ENCODE data around the gene LRCH1. TPM values are rescaled to one million over a fixed set of nuclear protein-coding genes. Genes with fewer than 3 reads are reported as not detected.

LRCH1 gene
- total and polyA plus RNA-seq, 8 donors = 16.1 to 30.5 (median 26.8) TPM

DNA sequence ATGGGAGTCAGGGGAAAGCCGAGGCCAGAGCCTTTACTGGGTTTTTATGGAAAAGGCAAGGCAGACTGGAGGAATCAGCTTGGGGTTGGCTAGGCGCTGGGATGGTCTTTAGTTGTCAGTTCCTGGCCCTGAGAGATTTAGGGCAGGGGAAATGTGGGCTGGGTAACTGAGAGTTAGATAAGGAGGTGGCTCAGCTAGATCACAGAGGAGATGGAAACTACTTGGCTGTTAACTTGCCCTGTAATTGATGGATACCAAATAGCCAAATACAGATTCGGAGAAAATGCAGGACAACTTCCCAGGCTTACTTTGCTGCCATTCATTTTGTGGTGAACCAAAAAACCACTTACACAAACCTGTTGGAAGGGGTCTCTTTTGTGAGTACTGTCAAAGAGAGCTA, 54.0 kb downstream of the LRCH1 start:
- TF ChIP-seq, protein P1, sequence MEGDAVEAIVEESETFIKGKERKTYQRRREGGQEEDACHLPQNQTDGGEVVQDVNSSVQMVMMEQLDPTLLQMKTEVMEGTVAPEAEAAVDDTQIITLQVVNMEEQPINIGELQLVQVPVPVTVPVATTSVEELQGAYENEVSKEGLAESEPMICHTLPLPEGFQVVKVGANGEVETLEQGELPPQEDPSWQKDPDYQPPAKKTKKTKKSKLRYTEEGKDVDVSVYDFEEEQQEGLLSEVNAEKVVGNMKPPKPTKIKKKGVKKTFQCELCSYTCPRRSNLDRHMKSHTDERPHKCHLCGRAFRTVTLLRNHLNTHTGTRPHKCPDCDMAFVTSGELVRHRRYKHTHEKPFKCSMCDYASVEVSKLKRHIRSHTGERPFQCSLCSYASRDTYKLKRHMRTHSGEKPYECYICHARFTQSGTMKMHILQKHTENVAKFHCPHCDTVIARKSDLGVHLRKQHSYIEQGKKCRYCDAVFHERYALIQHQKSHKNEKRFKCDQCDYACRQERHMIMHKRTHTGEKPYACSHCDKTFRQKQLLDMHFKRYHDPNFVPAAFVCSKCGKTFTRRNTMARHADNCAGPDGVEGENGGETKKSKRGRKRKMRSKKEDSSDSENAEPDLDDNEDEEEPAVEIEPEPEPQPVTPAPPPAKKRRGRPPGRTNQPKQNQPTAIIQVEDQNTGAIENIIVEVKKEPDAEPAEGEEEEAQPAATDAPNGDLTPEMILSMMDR (IDR thresholded peaks at IDR 0.05) = no peak
- peaks cover 23 to 65% of the 10 kb centered on the region in 2 donors for H3K4me1 ChIP-seq
- H3K4me3 ChIP-seq = no peak overlapping the region
- no peaks in the 10 kb centered on the region for H3K27me3 ChIP-seq
- H3K36me3 ChIP-seq = no peaks in the 10 kb centered on the region
- ATAC-seq = no peak
- intact Hi-C loops (cut with DNase I) = no loop called here
- no peak for DNase-seq
- H3K9me3 ChIP-seq = no peaks in the 10 kb centered on the region
- H3K27ac ChIP-seq = peak overlapping the region in 1 of 2 donors; percentile 37

DNA sequence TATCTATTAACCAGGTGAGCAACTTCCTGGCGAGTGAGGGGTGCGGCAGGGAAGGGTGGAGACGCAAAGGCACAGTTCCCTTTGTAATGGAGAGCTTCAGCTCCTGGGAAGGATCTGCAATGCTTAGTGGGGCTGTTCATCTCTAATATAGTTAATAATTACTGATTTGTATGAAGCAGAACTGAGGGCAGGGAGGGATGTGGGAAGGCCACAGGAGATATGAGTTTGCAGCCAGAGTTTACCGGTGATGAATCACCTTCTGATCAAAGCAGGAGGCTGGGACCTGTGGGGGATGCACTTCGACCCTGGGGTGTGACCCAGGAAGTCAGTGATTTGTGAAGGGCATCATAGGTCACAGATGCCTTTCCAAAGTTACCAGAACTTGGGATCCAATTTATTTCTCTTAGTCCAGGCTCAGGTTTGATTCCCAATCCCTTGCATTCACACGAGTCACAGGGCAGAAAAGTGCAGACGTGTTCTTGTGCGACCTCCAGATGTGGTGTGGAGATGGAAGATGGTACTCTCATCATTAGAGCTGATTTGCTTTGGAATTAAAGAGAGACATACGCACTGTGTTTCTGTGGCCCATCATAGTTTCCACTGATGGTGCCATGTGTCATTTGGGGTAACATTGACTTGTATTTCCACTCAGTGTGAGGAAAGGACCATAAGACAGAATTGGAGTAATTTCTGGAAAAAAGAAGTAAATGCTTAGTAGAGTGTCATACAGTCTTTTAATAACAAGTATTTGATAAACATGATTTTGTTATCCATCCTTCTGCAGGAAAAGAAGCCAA, 55.0 kb downstream of the LRCH1 start:
- H3K9me3 ChIP-seq = no peaks in the 10 kb centered on the region
- H3K27ac ChIP-seq = no peak overlapping the region
- H3K27me3 ChIP-seq = no peaks in the 10 kb centered on the region
- peaks cover 23 to 61% of the 10 kb centered on the region in 2 donors for H3K4me1 ChIP-seq
- DNase-seq = no peak
- no peaks in the 10 kb centered on the region for H3K36me3 ChIP-seq
- no peak for ATAC-seq
- TF ChIP-seq, protein P1 (IDR thresholded peaks at IDR 0.05) = no peak
- intact Hi-C loops (cut with DNase I) = no loop called here
- H3K4me3 ChIP-seq = no peak overlapping the region

DNA sequence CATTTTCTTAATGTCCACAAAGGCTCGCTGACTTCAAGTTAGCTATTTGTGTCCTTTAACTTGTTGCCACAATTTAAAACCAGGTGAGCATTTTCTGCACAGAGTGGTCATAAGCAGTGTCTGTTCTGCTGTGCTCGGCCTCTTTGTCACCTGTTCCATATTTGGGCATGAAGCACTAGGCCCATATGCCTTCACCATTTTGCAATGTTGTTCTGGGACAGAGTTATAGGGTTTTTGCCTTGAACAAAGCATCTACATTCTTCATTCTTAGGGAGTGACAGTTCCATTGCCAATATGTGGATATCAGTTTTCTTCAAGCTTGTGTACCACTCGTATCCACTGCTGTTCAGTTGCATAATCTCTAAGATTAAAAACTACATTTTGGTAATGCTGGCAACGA, 56.1 kb downstream of the LRCH1 start:
- H3K4me3 ChIP-seq = no peak overlapping the region
- TF ChIP-seq, protein P1 (IDR thresholded peaks at IDR 0.05) = no peak
- H3K27ac ChIP-seq = no peak overlapping the region
- H3K9me3 ChIP-seq = no peaks in the 10 kb centered on the region
- H3K27me3 ChIP-seq = no peaks in the 10 kb centered on the region
- no peak for DNase-seq
- no peak for ATAC-seq
- H3K4me1 ChIP-seq = peaks cover 23 to 61% of the 10 kb centered on the region in 2 donors
- intact Hi-C loops (cut with DNase I) = no loop called here
- no peaks in the 10 kb centered on the region for H3K36me3 ChIP-seq

DNA sequence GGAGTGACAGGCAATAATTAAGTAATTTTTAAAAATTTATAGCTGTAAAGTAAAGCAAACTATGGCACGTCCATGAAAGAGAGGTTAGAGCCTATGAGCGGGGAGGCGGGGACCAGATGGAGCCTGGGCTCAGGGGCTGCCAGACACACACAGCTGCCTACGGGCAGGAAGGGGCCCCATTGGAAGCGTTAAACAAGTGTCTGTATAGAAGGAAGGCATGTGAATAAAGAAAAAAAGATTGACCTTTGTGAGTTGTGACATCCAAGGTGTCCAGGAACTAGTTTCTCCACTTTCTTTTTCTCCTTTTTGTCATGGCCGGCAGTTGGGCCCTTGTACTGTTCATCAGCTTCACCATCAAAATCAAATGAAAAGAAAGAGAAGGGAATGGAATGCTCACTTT, 56.8 kb downstream of the LRCH1 start:
- Histone ChIP-seq H3K27ac (no peak overlapping the region), H3K9me3 (no peaks in the 10 kb centered on the region), H3K4me1 (peaks cover 16 to 58% of the 10 kb centered on the region in 2 donors), H3K4me3 (no peak overlapping the region), H3K36me3 (no peaks in the 10 kb centered on the region), H3K27me3 (no peaks in the 10 kb centered on the region)
- intact Hi-C loops (cut with DNase I) = no loop called here
- TF ChIP-seq, protein P1 (IDR thresholded peaks at IDR 0.05) = no peak
- peak in 1 of 4 donors; percentile 52 for DNase-seq
- ATAC-seq = no peak

DNA sequence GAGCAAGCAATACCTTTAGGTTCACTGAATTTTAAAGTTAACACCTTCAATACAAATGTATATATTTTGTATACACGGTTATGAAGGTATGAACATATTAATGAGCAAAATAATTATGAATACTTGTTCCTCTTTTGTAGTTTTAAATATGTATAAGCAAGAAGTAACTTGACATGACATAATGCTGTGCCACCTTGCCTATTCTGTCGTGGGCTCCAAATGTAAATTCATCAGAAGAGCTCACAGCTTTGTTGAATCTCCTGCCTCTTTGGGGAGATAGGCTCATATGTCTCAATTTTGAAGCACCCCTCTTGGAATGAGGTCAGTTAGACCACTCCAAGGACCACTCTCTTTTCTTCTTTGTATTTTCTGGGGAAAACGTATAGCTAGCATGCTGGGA, 59.3 kb downstream of the LRCH1 start:
- Histone ChIP-seq H3K4me3 (no peak overlapping the region), H3K36me3 (no peaks in the 10 kb centered on the region), H3K4me1 (peaks cover 14 to 32% of the 10 kb centered on the region in 2 donors), H3K27ac (no peak overlapping the region), H3K9me3 (no peaks in the 10 kb centered on the region), H3K27me3 (no peaks in the 10 kb centered on the region)
- ATAC-seq = no peak
- no peak for DNase-seq
- intact Hi-C loops (cut with DNase I) = no loop called here
- TF ChIP-seq, protein P1 (IDR thresholded peaks at IDR 0.05) = no peak

Measured in left lung (tissue), 10 donors.